GM21529 (cell line): Measurements from ENCODE around the gene KIAA0753.

Experiments used
- ATAC-seq: cut with Tn5 transposase; IDR thresholded peaks from one replicate; pipeline ENCODE4 v1.9.1; 2021; ENCODE audit not compliant: unreplicated experiment

Gene KIAA0753

GRCh38 chr17:6640536-6641246 is at the start of gene KIAA0753, which contains the start of gene TXNDC17:
Gene KIAA0753, minus strand, starts transcription at chr17:6640711. Its CDS starts 5,608 bp downstream, at chr17:6635103.
Gene TXNDC17, plus strand, starts transcription at chr17:6641060. Its CDS starts 23 bp downstream, at chr17:6641083.
- peak; percentile 78 for ATAC-seq

GRCh38 chr17:6688944-6689343 is 48.4 kb upstream of the KIAA0753 start:
- no peak for ATAC-seq

- no peak for ATAC-seq
Measured at GRCh38 chr17:6686026-6686425, 45.5 kb upstream of the KIAA0753 start.

- no peak for ATAC-seq
Measured at GRCh38 chr17:6684881-6685767, 44.6 kb upstream of the KIAA0753 start.

GRCh38 chr17:6684460-6684783 is 43.9 kb upstream of the KIAA0753 start:
- no peak for ATAC-seq

GRCh38 chr17:6683730-6684459 is 43.4 kb upstream of the KIAA0753 start:
- ATAC-seq = no peak

GRCh38 chr17:6683081-6683684 is 42.7 kb upstream of the KIAA0753 start:
- ATAC-seq = no peak

- ATAC-seq = no peak
Measured at GRCh38 chr17:6682339-6682738, 41.8 kb upstream of the KIAA0753 start.

- ATAC-seq = no peak
Measured at GRCh38 chr17:6681671-6682070, 41.2 kb upstream of the KIAA0753 start.

GRCh38 chr17:6681176-6681575 is 40.7 kb upstream of the KIAA0753 start:
- no peak for ATAC-seq

GRCh38 chr17:6679241-6679640 is 38.7 kb upstream of the KIAA0753 start:
- no peak for ATAC-seq

GRCh38 chr17:6677946-6678345 is 37.4 kb upstream of the KIAA0753 start:
- ATAC-seq = no peak

- no peak for ATAC-seq
Measured at GRCh38 chr17:6677158-6677831, 36.8 kb upstream of the KIAA0753 start.

- ATAC-seq = no peak
Measured at GRCh38 chr17:6676802-6677157, 36.3 kb upstream of the KIAA0753 start.

GRCh38 chr17:6675201-6675825 is 34.8 kb upstream of the KIAA0753 start:
- no peak for ATAC-seq

GRCh38 chr17:6674586-6674985 is 34.1 kb upstream of the KIAA0753 start:
- ATAC-seq = no peak

- no peak for ATAC-seq
Measured at GRCh38 chr17:6671431-6671830, 30.9 kb upstream of the KIAA0753 start.

GRCh38 chr17:6670999-6671398 is 30.5 kb upstream of the KIAA0753 start:
- no peak for ATAC-seq

GRCh38 chr17:6670571-6670970 is 30.1 kb upstream of the KIAA0753 start:
- no peak for ATAC-seq
